Retinal pigment epithelial cell (primary cell): Measurements from ENCODE around the gene MAPK14.

Experiments
- DNase-seq: peaks from one replicate; pipeline ENCODE4 v3.0.0-alpha.2; 2010; ENCODE audit warnings: low read depth
- H3K4me3 ChIP-seq: 2 replicates; pipeline ENCODE4 v1.5.1; 2011; ENCODE audit warnings: mild to moderate bottlenecking, low read length, control low read depth, moderate library complexity
- TF ChIP-seq, protein P1 (sequence below): conservative IDR thresholded peaks from 2 replicates; pipeline ENCODE4 v1.5.1; 2011; ENCODE audit warnings: low read depth, low read length, control low read depth, inconsistent platforms

The MAPK14 gene

GRCh38 chr6:36089048-36089447, 61.4 kb downstream of the MAPK14 start:
- no peak overlapping the region for H3K4me3 ChIP-seq
- no peak for DNase-seq
- TF ChIP-seq, protein P1, sequence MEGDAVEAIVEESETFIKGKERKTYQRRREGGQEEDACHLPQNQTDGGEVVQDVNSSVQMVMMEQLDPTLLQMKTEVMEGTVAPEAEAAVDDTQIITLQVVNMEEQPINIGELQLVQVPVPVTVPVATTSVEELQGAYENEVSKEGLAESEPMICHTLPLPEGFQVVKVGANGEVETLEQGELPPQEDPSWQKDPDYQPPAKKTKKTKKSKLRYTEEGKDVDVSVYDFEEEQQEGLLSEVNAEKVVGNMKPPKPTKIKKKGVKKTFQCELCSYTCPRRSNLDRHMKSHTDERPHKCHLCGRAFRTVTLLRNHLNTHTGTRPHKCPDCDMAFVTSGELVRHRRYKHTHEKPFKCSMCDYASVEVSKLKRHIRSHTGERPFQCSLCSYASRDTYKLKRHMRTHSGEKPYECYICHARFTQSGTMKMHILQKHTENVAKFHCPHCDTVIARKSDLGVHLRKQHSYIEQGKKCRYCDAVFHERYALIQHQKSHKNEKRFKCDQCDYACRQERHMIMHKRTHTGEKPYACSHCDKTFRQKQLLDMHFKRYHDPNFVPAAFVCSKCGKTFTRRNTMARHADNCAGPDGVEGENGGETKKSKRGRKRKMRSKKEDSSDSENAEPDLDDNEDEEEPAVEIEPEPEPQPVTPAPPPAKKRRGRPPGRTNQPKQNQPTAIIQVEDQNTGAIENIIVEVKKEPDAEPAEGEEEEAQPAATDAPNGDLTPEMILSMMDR = no peak

GRCh38 chr6:36094238-36094637, 66.6 kb downstream of the MAPK14 start:
- TF ChIP-seq, protein P1 = no peak
- H3K4me3 ChIP-seq = no peak overlapping the region
- no peak for DNase-seq

- TF ChIP-seq, protein P1 = peak; percentile 93
- peak; percentile 13 for DNase-seq
- H3K4me3 ChIP-seq = no peak overlapping the region
These were observed 67.3 kb downstream of the MAPK14 start for GRCh38 chr6:36094753-36095496.

DNA sequence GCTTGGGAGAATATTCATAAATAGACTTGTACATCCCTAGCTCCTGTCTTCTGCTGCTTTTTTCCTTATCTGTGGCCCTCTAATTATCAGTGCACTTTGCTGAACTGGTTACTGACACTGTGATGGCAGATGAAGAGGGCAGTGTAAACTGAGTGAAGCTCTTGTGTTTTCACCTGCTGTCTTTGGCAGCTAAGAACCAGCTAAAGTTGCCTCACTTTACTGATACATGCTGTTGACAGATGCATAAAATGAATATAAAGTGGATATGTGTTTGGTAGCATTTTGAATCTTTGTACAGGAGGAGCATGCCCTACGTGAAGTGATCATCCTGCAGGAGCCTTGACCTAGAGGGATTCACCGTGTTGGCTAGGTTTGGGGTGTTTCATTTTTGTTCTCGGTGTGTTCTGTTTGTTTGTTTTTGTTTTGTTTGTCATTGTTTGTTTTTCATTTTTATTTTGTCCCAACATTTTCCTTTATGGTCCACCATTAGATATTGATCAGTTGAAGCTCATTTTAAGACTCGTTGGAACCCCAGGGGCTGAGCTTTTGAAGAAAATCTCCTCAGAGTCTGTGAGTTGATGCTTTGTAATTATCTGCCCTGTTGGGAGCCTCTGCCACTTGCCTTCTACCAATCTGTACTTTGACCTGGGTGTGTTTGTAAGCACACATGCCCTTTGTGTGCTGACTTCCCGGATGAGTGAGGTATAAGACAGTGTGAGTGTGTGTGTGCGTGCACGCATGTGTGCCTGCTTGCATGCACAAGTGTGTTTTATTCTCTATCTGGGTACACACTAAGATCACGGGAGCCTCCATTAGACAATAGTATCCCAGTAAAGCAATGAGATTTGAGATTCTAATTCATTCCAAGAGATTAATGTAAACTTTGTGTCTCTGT, 68.1 kb downstream of the MAPK14 start:
- TF ChIP-seq, protein P1 = no peak
- no peak overlapping the region for H3K4me3 ChIP-seq
- DNase-seq = no peak

DNA sequence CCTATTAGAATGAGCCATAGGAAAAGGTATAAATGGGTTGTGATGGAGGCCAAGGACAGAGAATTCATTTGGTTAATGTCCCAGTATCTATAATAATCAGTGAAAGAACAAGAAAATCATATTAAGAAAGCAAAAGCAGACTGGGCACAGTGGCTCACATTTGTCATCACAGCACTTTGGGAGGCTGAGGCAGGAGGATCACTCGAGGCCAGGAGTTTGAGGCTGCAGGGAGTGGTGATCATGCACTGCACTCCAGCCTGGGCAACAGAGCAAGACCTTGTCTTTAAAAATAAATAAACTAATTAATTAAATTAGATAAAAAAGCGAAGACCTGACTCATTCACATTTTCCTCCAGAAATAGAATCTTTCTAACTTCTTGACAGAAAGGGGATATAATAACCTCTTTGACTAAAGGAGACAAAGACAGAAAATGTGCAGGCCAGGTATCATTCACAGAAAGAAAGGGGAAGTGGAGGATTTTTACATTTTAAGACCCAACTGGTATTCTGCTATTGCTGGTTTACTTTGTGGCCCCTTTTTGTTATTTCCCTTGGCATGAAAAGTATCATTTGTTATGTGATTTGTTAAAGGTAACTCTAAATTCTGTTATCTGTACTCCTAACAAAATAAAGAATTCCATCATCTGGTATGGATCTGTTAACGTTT, 70.8 kb downstream of the MAPK14 start:
- H3K4me3 ChIP-seq = no peak overlapping the region
- TF ChIP-seq, protein P1 = no peak
- DNase-seq = no peak

DNA sequence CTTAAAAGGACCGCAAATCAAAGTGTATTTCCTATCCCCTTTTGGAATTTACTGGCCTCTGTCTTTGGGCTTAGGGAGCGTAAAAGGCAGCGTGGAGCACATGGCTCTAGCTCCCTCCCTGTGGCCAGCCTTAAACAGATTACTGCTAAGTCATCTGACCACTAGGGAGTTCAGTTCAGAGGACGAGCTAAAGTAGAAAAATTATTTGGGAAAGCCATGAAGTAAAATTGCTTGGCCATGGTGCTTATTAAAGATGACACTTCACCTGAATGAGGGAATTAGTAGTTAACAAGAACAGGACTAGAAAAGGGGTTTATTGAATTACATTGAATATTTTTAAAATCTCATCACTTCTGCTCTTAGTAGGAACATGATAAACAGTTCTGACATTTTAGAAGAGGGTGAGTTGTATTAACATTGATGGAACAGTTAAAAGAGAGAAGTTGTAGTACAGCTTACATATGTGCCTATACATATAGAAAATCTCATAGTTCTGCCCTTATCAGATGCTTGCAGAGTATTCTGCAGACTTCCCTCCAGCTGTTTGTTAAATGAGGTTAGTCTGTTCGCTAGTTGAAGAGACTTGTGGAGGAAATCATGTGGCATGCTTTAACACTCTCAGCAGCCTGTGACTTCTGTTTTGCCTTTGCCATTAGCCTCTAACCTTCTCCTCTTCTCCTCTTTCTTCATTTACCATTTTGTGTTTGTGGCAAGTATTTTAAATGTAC, 71.5 kb downstream of the MAPK14 start:
- peak; percentile 25 for DNase-seq
- H3K4me3 ChIP-seq = no peak overlapping the region
- TF ChIP-seq, protein P1 = peak; percentile 20
